GM12801 (cell line): ENCODE results near the gene ARHGAP40.

Experiments used
- CTCF ChIP-seq: IDR thresholded peaks from one replicate; pipeline ENCODE4 v1.5.1; 2011; ENCODE audit warnings: control low read depth; ENCODE audit not compliant: insufficient read length; ENCODE audit errors: extremely low read depth

ARHGAP40 gene

GRCh38 chr20:38617011-38617829 is 15.6 kb downstream of the ARHGAP40 start:
- TF ChIP-seq CTCF: no peak

- TF ChIP-seq CTCF: no peak
Measured at GRCh38 chr20:38617830-38618196, 16.2 kb downstream of the ARHGAP40 start.

- no peak for TF ChIP-seq CTCF
Measured at GRCh38 chr20:38620441-38620840, 18.8 kb downstream of the ARHGAP40 start.

DNA sequence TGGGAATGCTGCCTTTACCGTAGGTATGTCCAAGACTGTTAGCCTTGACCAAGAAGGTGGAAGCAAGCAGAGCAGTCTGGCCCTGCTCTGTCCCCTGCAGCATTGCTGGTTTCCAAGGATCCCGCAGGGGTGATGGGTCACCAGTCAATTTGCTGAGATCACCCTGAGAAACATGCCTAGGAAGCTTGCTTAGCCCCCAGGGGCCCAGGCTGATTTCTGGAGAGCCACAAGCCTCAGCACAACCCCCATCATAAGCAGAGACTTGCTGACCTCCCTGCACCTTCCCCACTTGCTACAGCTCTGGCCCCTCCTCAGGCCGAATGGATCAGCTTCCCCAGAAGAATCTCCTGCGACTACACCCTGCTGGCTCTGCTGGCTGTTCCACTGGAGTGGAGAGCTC is 21.5 kb downstream of the ARHGAP40 start:
- no peak for TF ChIP-seq CTCF

- no peak for TF ChIP-seq CTCF
Measured at GRCh38 chr20:38624084-38624483, 22.5 kb downstream of the ARHGAP40 start.

DNA sequence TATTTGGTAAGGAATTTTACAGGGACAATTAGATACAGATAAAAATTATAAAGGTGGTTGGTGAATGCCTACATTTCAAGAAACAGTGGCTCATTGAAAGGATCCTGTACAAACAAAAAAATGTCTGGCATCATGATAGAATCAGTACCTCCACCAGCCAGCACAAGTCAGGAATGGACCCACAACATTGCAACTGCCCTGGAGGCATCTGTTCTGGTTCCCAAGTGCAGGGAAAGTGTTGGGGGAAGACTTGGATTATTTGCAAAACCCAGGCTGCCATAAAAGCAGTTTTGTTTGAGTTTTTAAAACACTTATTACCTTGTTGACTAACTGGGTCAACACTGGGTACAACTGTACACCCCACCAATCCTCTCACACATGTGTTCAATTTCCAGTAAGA is 24.3 kb downstream of the ARHGAP40 start:
- no peak for TF ChIP-seq CTCF

DNA sequence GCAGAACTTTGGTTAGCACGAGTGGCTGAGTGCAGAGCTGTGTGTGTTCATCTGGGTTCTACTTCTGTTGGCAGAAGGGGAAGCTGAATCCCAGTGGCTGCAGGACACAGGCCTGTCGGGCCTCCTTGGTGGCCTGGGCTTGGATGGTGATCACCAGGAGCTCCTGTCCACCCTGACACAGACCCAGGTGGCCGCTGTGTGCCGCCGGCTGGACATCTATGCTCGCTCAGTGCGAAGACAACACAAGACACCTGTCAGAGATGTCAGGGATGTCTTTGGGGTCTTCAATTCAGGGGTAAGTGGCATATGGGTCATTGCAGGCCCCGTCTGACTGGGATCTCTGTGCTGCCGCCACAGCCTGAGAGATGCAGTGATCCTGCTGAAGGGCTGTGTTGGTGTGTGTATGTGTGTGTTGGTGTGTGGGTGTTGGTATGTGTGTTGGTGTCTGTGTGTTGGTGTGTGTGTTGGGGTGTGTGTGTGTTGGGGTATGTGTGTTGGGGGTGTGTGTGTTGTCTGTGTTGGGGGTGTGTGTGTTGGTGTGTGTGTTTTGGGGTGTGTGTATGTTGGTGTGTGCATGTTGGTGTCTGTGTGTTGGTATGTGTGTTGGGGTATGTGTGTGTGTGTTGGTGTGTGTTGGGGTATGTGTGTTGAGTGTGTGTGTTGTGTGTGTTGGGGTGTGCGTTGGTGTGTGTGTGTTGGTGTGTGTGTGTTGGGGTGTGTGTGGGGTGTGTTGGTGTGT is 25.5 kb downstream of the ARHGAP40 start:
- no peak for TF ChIP-seq CTCF
